SK-N-MC (cell line): Measurements from ENCODE around the gene DLGAP4.

Experiments
- EZH2 ChIP-seq: fragments of 200-600 bp; sonication (generic); IDR thresholded peaks from one replicate; pipeline ENCODE4 v1.6.1; 2017; ENCODE audit warnings: antibody characterized with exemption
- FOXP2 ChIP-seq: optimal IDR thresholded peaks from 2 replicates; pipeline ENCODE3; 2011; ENCODE audit warnings: mild to moderate bottlenecking, moderate library complexity; ENCODE audit not compliant: insufficient read depth; ENCODE audit errors: extremely low read length, control extremely low read depth
- POLR2AphosphoS5 ChIP-seq: IDR thresholded peaks from 2 replicates; pipeline ENCODE4 v1.6.1; 2012; ENCODE audit warnings: mild to moderate bottlenecking, low read depth, low read length, borderline replicate concordance

DNA sequence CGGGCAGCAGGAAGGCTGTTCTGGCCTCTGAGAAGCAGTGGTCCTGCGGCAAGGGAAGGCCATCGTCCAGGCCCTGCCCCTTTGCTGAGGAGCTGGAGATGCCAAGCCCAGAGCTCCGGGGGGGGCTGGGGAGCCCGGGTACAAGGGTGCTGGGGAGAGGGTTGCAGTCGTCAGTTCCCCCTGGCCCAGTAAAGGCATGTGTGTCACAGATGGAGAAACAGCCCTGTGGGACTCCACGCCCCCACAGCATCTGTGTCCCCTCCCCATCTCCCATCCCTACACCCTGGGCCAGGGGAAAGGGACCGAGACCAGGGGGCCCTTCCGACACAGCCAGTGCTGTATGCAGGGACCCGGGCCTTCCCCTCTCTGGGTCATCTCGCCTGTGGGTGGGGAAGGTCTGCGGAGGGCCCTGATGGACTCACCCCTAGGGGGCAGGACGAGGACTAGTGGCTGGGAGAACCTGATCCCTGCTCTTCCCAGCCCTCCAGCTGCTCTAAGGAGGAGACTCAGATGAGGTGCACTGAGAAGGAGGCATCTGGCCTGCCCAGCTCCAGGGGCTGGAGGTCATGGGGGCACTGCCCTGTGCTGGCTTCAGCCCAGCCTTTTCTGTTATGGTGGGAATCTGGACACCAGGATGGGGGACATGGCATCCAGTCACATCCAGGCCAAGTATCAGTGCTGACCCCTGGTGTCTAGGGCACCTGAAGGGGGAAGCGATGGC, 235.8 kb downstream of the DLGAP4 start:
- TF ChIP-seq EZH2 (no peak), POLR2AphosphoS5 (no peak), FOXP2 (no peak)
